Coronary artery (tissue), 2 donors: Measurements from ENCODE around the gene PRR5L.
"Not testable (repeated sequence)": the region's sequence is repeated elsewhere in the genome, so short reads cannot be mapped to it uniquely, and the experiment has no call there.

Experiments used
- DNase-seq: peaks from one replicate; pipeline ENCODE4 v3.0.0-alpha.2; 2017; ENCODE audit warnings: low spot score
- H3K27ac ChIP-seq, 2 donors: fragments of 200-600 bp; sonication (generic); one replicate each; pipeline ENCODE4 v1.5.1; 2016 to 2019
- H3K4me3 ChIP-seq: fragments of 200-600 bp; sonication (generic); 2 replicates; pipeline ENCODE4 v1.5.1; 2016; ENCODE audit warnings: mild to moderate bottlenecking, moderate library complexity
- TF ChIP-seq, protein P1 (sequence below): fragments of 200-600 bp; sonication (generic); IDR thresholded peaks from one replicate; pipeline ENCODE4 v1.5.1; 2019; ENCODE audit warnings: antibody characterized with exemption

The PRR5L gene

DNA sequence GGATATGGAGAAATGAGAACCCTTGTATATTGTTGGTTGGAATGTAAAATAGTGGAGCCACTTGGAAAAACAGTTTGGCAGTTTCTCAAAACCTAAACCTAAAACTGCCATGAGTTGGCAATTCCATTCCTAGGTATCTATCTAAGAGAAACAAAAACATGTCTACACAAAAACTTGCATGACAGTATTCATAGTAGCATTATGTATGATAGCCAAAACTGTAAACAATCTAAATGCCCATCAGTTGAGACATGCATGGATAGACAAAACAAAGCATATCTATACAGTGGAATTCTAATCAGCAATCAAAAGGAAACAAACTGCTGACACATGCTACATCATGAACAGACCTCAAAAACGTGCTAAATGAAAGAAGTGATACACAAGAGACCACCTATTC lies 179.1 kb downstream of the PRR5L start:
- DNase-seq: no peak
- H3K4me3 ChIP-seq: no peak overlapping the region
- H3K27ac ChIP-seq: no peak overlapping the region
- TF ChIP-seq, protein P1, sequence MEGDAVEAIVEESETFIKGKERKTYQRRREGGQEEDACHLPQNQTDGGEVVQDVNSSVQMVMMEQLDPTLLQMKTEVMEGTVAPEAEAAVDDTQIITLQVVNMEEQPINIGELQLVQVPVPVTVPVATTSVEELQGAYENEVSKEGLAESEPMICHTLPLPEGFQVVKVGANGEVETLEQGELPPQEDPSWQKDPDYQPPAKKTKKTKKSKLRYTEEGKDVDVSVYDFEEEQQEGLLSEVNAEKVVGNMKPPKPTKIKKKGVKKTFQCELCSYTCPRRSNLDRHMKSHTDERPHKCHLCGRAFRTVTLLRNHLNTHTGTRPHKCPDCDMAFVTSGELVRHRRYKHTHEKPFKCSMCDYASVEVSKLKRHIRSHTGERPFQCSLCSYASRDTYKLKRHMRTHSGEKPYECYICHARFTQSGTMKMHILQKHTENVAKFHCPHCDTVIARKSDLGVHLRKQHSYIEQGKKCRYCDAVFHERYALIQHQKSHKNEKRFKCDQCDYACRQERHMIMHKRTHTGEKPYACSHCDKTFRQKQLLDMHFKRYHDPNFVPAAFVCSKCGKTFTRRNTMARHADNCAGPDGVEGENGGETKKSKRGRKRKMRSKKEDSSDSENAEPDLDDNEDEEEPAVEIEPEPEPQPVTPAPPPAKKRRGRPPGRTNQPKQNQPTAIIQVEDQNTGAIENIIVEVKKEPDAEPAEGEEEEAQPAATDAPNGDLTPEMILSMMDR: no peak

DNA sequence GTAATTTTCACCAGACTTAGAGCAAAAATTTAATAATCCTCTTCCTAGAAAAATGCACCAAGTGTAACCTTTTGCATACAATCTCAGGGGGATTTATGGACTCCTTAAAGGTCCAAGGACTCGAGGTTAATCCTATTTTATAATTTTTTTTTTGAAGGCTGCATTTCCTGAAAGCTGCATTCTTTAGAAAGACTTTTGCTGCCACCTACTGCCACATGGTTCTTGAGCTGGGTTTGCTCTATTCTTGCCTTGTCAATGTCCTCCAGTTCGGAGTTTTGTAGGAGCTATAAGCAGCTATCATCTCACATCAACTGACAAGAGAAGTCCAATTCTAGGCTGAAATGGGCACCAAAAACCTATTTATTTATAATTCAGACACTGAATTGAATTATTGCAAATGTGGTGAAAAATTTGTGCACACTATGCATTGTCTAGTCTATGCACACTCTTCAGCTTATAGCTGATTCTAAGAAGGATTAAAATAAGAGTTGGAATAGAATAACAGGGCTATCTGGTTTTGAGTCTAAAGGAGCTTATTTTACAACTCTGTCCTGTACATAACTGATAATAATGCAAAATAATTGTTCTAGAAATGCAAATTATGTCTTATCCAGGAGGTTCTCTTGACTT lies 182.7 kb downstream of the PRR5L start:
- TF ChIP-seq, protein P1: no peak
- Histone ChIP-seq H3K4me3 (no peak overlapping the region), H3K27ac (no peak overlapping the region)
- no peak for DNase-seq

DNA sequence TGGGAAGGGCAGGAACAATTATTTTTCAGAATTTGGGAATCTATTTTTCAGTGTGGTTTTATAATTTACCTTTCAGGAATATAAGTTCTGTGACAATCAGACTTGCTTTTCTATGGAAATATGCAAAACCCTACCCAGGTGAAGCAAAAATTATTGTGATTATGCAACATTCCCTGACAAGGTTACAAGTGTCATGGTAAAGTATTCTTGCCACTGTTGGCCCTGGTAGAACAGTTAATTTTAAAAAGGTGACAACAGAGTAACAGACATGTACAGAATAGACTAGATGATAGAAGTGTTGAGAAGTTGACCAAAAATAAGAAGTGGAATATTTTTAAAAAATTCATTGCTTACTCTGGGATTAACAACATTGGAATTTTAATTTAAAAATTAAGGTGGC lies 184.7 kb downstream of the PRR5L start:
- Histone ChIP-seq H3K4me3 (no peak overlapping the region), H3K27ac (no peak overlapping the region)
- TF ChIP-seq, protein P1: no peak
- DNase-seq: no peak

DNA sequence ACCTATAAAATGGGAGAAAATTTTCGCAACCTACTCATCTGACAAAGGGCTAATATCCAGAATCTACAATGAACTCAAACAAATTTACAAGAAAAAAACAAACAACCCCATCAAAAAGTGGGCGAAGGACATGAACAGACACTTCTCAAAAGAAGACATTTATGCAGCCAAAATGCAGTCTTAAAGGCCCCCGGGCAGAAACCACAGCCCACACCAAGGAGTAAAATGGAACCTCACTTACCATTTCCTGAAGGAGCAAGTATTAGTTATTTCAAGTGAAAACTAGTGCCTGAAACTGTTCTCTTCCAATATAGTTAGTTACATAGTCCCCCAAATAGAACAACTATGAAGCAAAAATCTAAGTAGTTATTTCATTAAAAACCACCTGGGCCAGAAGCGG lies 187.0 kb downstream of the PRR5L start:
- not testable (repeated sequence) for DNase-seq, H3K4me3 ChIP-seq, H3K27ac ChIP-seq

DNA sequence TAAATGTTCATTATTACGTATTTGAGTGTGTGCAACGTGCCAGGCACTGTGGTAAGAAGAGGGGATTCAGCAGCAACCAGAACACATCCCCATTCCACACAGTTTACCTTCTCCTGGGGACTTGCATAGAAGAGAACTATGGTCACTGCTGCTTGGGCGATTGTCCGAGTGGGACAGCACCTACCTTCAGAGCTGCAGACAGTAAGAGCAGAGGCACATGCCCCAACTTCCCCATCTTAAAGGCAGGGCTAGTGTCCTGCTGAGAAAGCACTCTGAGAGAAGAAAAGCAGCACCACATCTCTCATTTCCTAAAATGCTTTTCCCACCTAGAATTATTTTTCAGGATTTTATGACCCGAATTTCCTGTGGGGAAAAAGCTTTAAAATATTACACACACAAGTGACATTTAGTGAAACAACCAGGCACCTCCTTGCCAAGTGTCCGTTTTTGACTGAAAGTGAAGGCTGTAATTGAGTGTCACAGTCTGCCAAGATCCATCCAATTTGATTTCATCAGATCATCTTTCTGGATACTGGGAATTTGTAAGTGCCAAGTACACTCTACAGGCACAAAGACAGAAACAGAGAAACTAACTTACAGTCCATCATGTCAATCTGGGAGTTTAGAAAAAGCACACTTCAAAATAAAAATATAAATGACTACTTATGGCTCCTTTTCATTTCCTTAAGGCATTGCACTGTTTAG lies 189.4 kb downstream of the PRR5L start:
- no peak for DNase-seq
- Histone ChIP-seq H3K27ac (no peak overlapping the region), H3K4me3 (no peak overlapping the region)
- TF ChIP-seq, protein P1: no peak

DNA sequence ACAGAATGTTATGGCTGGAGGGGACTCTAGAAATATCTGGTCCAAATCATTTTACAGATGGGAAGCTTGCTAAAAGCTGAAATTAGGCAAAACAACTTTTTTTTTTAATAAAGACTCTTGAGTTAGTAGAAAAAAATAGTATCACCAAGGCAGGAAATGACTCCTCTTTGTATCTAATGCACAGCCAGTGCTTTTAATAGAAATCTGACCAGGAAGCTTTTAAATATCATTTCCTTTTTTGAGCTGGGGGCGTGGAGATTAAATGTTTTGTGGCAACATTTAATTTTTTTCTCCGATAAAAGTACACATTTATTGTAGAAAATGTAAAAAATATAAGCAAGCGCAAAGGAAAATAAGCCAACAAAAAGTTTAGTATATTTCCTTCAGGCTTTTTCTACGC lies 191.5 kb downstream of the PRR5L start:
- TF ChIP-seq, protein P1: no peak
- DNase-seq: no peak
- Histone ChIP-seq H3K4me3 (no peak overlapping the region), H3K27ac (no peak overlapping the region)

DNA sequence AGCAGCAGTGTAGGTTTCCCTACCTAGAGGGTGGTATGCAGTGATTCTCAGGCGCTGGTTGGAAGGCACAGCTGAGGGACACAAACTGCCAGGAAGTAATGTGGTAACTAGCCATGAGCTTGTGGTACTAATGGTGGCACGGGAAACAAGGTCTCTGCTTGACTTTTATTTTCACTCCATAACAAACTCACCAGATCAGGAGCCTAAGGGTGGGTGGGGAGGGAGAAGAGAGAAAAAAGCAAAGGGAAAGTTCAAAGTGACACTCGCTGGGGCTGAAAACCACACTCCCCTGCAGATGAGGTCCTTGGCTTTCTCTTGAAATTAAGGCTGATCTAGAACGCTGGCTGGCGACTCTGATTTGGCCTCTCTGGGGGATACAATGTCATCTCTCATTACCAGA lies 192.0 kb downstream of the PRR5L start:
- no peak for DNase-seq
- H3K27ac ChIP-seq: peak overlapping the region in 1 of 2 donors; percentile 43
- no peak overlapping the region for H3K4me3 ChIP-seq
- TF ChIP-seq, protein P1: no peak
